Measurements from ENCODE around the gene CSK.

The CSK gene

GRCh38 chr15:74843445-74843828, 61.6 kb downstream of the CSK start:
- H3K4me3 ChIP-seq (ENCODE audit: low read length) = peak overlapping the region; percentile 82
- H3K27ac ChIP-seq (ENCODE audit: low read length) = peak overlapping the region; percentile 79
- H3K4me1 ChIP-seq (ENCODE audit: low read length) = peaks cover 29% of the 10 kb centered on the region
- peak overlapping the region; percentile 85 for H3K9ac ChIP-seq (ENCODE audit: low read length)
- H3K36me3 ChIP-seq (replicated peaks; ENCODE audit: low read depth, low read length) = peaks cover 52% of the 10 kb centered on the region
- peak overlapping the region; percentile 78 for H3K4me2 ChIP-seq (ENCODE audit: low read length)
- no peaks in the 10 kb centered on the region for H3K9me3 ChIP-seq (ENCODE audit: insufficient read depth, low read length)
- no peak overlapping the region for H2AFZ ChIP-seq (ENCODE audit: low read depth, low read length)
- TF ChIP-seq CTCF (IDR thresholded peaks at IDR 0.05; ENCODE audit: low read depth, low read length) = no peak
- TF ChIP-seq EZH2phosphoT487 (IDR thresholded peaks at IDR 0.05; ENCODE audit: low read depth) = no peak
- H3K27me3 ChIP-seq (ENCODE audit: low read depth, low read length) = no peaks in the 10 kb centered on the region
- no peaks in the 10 kb centered on the region for H4K20me1 ChIP-seq (ENCODE audit: insufficient read depth, low read length)
- peaks cover 13% of the 10 kb centered on the region for H3K79me2 ChIP-seq (ENCODE audit: low read length)

- H3K9me3 ChIP-seq (ENCODE audit: insufficient read depth, low read length) = no peaks in the 10 kb centered on the region
- peaks cover 13% of the 10 kb centered on the region for H3K79me2 ChIP-seq (ENCODE audit: low read length)
- TF ChIP-seq EZH2phosphoT487 (IDR thresholded peaks at IDR 0.05; ENCODE audit: low read depth) (no peak), CTCF (IDR thresholded peaks at IDR 0.05; ENCODE audit: low read depth, low read length) (no peak)
- no peaks in the 10 kb centered on the region for H4K20me1 ChIP-seq (ENCODE audit: insufficient read depth, low read length)
- H3K4me2 ChIP-seq (ENCODE audit: low read length) = peak overlapping the region; percentile 78
- peaks cover 53% of the 10 kb centered on the region for H3K36me3 ChIP-seq (replicated peaks; ENCODE audit: low read depth, low read length)
- H3K4me3 ChIP-seq (ENCODE audit: low read length) = peak overlapping the region; percentile 82
- H3K27me3 ChIP-seq (ENCODE audit: low read depth, low read length) = no peaks in the 10 kb centered on the region
- peak overlapping the region; percentile 85 for H3K9ac ChIP-seq (ENCODE audit: low read length)
- H3K4me1 ChIP-seq (ENCODE audit: low read length) = peaks cover 29% of the 10 kb centered on the region
- peak overlapping the region; percentile 79 for H3K27ac ChIP-seq (ENCODE audit: low read length)
- H2AFZ ChIP-seq (ENCODE audit: low read depth, low read length) = no peak overlapping the region
These were observed 62.0 kb downstream of the CSK start for GRCh38 chr15:74843891-74844299.

- no peak overlapping the region for H2AFZ ChIP-seq (ENCODE audit: low read depth, low read length)
- no peak for TF ChIP-seq EZH2phosphoT487 (IDR thresholded peaks at IDR 0.05; ENCODE audit: low read depth)
- no peak for TF ChIP-seq CTCF (IDR thresholded peaks at IDR 0.05; ENCODE audit: low read depth, low read length)
- 0 out of 2 replicates have a peak overlapping the region, but pooled peaks have one; percentile 82 for H3K4me3 ChIP-seq (ENCODE audit: low read length)
- peak overlapping the region; percentile 79 for H3K27ac ChIP-seq (ENCODE audit: low read length)
- H3K27me3 ChIP-seq (ENCODE audit: low read depth, low read length) = no peaks in the 10 kb centered on the region
- H3K36me3 ChIP-seq (replicated peaks; ENCODE audit: low read depth, low read length) = peaks cover 50% of the 10 kb centered on the region
- H3K9me3 ChIP-seq (ENCODE audit: insufficient read depth, low read length) = no peaks in the 10 kb centered on the region
- peaks cover 13% of the 10 kb centered on the region for H3K79me2 ChIP-seq (ENCODE audit: low read length)
- peak overlapping the region; percentile 78 for H3K4me2 ChIP-seq (ENCODE audit: low read length)
- no peak overlapping the region; the same call in 1 of the 2 replicates for H3K9ac ChIP-seq (ENCODE audit: low read length)
- no peaks in the 10 kb centered on the region for H4K20me1 ChIP-seq (ENCODE audit: insufficient read depth, low read length)
- peaks cover 30% of the 10 kb centered on the region for H3K4me1 ChIP-seq (ENCODE audit: low read length)
These were observed 62.7 kb downstream of the CSK start for GRCh38 chr15:74844319-74845207.

- Histone ChIP-seq H3K9me3 (ENCODE audit: insufficient read depth, low read length) (no peaks in the 10 kb centered on the region), H4K20me1 (ENCODE audit: insufficient read depth, low read length) (no peaks in the 10 kb centered on the region), H3K9ac (ENCODE audit: low read length) (no peak overlapping the region), H2AFZ (ENCODE audit: low read depth, low read length) (no peak overlapping the region), H3K27ac (ENCODE audit: low read length) (peak overlapping the region; percentile 79), H3K4me3 (ENCODE audit: low read length) (no peak overlapping the region), H3K79me2 (ENCODE audit: low read length) (peaks cover 19% of the 10 kb centered on the region), H3K36me3 (replicated peaks; ENCODE audit: low read depth, low read length) (peaks cover 52% of the 10 kb centered on the region), H3K27me3 (ENCODE audit: low read depth, low read length) (no peaks in the 10 kb centered on the region), H3K4me1 (ENCODE audit: low read length) (peaks cover 36% of the 10 kb centered on the region), H3K4me2 (ENCODE audit: low read length) (no peak overlapping the region)
- TF ChIP-seq EZH2phosphoT487 (IDR thresholded peaks at IDR 0.05; ENCODE audit: low read depth) (no peak), CTCF (IDR thresholded peaks at IDR 0.05; ENCODE audit: low read depth, low read length) (no peak; the same call in 1 of the 2 replicates)
These were observed 63.3 kb downstream of the CSK start for GRCh38 chr15:74845208-74845568.
